ENCODE measurements around the gene SNX1. TPM values are rescaled to one million over a fixed set of nuclear protein-coding genes. Genes with fewer than 3 reads are reported as not detected.

The SNX1 gene
- total and polyA plus RNA-seq, 2 donors (not counting 1 experiment from before 2014, with no cell fraction given), result 87.9 to 152 TPM

DNA sequence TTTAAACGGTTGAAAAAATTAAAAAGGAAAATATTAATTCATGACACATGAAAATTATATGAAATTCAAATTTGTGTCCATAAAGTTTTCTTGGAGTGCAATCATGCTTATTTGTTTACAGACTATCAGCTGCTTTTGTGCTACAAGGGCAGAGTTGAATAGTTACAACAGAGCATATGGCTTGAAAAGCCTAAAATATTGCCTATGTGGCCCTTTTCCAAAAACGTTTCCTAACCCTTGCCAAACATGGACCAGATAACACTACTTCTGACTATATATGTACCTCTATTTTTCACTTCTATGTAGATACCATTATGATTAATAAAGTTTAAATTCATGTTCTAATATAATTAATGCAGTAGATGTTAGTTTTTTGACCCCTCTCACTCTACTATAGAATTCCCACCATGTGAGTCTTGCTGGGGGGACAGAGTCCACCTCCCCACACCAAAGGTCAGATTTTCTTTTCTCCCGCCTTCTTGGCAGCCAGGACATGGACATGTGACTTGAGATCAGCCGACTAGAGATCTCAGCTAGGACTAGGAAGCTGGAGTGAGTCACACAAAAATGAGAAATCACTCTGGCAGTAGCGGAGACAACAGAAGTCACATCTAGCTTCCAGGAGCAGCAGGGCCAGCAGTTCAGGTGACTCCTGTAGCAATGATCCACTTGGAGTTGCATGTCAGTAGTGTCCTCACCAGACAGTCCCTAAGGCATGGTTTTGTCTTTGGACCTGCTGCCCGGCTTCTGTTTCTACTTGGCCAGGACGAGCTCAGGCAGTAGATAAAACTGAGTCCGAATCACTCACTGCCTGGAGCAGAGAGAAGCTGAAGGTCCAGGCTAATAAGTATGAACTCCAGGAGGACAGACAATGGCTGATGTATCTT lies 24.6 kb upstream of the SNX1 start:
- WGBS (ENCODE audit: insufficient coverage), result 96% methylated on average over 6 of the region's 8 CpGs
- no peak overlapping the region for H3K9ac ChIP-seq (ENCODE audit: low read length)
- no peak overlapping the region for H2AFZ ChIP-seq (ENCODE audit: insufficient read depth, low read depth, low read length, poor library complexity, severe bottlenecking)
- no peaks in the 10 kb centered on the region for H3K27me3 Mint-ChIP-seq
- peaks cover 8 to 44% of the 10 kb centered on the region in 2 experiments for H3K36me3 ChIP-seq (replicated peaks in 1 of 2; ENCODE audit: control extremely low read depth in 1 of 2, control insufficient read depth in 1 of 2, extremely low read depth in 1 of 2, insufficient read depth in 2 of 2, low read length in 1 of 2)
- H3K4me1 Mint-ChIP-seq, result peaks cover 33% of the 10 kb centered on the region
- TF ChIP-seq, protein P1, sequence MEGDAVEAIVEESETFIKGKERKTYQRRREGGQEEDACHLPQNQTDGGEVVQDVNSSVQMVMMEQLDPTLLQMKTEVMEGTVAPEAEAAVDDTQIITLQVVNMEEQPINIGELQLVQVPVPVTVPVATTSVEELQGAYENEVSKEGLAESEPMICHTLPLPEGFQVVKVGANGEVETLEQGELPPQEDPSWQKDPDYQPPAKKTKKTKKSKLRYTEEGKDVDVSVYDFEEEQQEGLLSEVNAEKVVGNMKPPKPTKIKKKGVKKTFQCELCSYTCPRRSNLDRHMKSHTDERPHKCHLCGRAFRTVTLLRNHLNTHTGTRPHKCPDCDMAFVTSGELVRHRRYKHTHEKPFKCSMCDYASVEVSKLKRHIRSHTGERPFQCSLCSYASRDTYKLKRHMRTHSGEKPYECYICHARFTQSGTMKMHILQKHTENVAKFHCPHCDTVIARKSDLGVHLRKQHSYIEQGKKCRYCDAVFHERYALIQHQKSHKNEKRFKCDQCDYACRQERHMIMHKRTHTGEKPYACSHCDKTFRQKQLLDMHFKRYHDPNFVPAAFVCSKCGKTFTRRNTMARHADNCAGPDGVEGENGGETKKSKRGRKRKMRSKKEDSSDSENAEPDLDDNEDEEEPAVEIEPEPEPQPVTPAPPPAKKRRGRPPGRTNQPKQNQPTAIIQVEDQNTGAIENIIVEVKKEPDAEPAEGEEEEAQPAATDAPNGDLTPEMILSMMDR (IDR thresholded peaks at IDR 0.05), result no peak
- no peak for TF ChIP-seq EZH2 (IDR thresholded peaks at IDR 0.05; ENCODE audit: borderline replicate concordance, insufficient read depth, low read depth, low read length, poor library complexity, severe bottlenecking)
- no peak for ATAC-seq (ENCODE audit: low read depth)
- no peaks in the 10 kb centered on the region for H3K9me3 ChIP-seq (ENCODE audit: control extremely low read depth in 1 of 3, control insufficient read depth in 2 of 3, insufficient read depth in 1 of 3, low read length in 2 of 3)
- ChIA-PET CTCF (interaction anchor here (0.9 to 10.6 kb wide), 7 partner anchors 18 to 461 kb away, joined by 3 to 307 read pairs (median 4); partner anchors contain the start of gene SNX1), POLR2A (no interaction called here)
- H3K79me2 ChIP-seq (ENCODE audit: control insufficient read depth, insufficient read depth, low read length), result no peaks in the 10 kb centered on the region
- peak overlapping the region; percentile 42 for H3K27ac Mint-ChIP-seq
- H3K27ac ChIP-seq (ENCODE audit: low read length in 2 of 2), result peak overlapping the region in 1 of 2 donors; percentile 60
- no peak for DNase-seq
- H3K4me3 ChIP-seq (ENCODE audit: control extremely low read depth in 1 of 5, extremely low read depth in 1 of 5, insufficient read depth in 1 of 5, low read depth in 2 of 5, low read length in 4 of 5), result no peak overlapping the region
- H3K4me2 ChIP-seq (replicated peaks; ENCODE audit: low read depth, low read length, poor library complexity, severe bottlenecking), result no peak overlapping the region
- no peaks in the 10 kb centered on the region for H3K9me3 Mint-ChIP-seq (ENCODE audit: insufficient read depth)
- H3K4me3 Mint-ChIP-seq, result no peak overlapping the region
- no peaks in the 10 kb centered on the region for H3K27me3 ChIP-seq (replicated peaks in 1 of 4; ENCODE audit: control extremely low read depth in 1 of 4, control insufficient read depth in 3 of 4, insufficient read depth in 4 of 4, low read length in 3 of 4)
- intact Hi-C loops (cut with micrococcal nuclease), result no loop called here
- H3K4me1 ChIP-seq (ENCODE audit: control insufficient read depth in 2 of 2, insufficient read depth in 2 of 2, low read length in 2 of 2), result peaks cover 24 to 27% of the 10 kb centered on the region in 2 donors
- no peaks in the 10 kb centered on the region for H4K20me1 ChIP-seq (ENCODE audit: control insufficient read depth, insufficient read depth, low read length, poor library complexity, severe bottlenecking)
